ENCODE results near the gene TRIP12.

The TRIP12 gene

GRCh38 chr2:229774237-229774636 is 147.6 kb downstream of the TRIP12 start:
- no peak for DNase-seq
- Histone ChIP-seq H3F3A (ENCODE audit: insufficient read depth, low read length) (peaks cover 4% of the 10 kb centered on the region; the same call in 1 of the 2 replicates), H4K20me1 (ENCODE audit: insufficient read depth, low read length) (no peaks in the 10 kb centered on the region), H3K36me3 (replicated peaks; ENCODE audit: insufficient read depth, low read length) (peaks cover 4% of the 10 kb centered on the region; the same call in 1 of the 2 replicates), H3K4me1 (ENCODE audit: low read length) (peaks cover 18% of the 10 kb centered on the region), H3K9me2 (replicated peaks; ENCODE audit: insufficient read depth, low read length) (no peaks in the 10 kb centered on the region), H3K9me3 (replicated peaks; ENCODE audit: insufficient read depth, low read length) (no peaks in the 10 kb centered on the region), H3K79me2 (ENCODE audit: low read length) (no peaks in the 10 kb centered on the region), H3K4me2 (ENCODE audit: low read depth, low read length) (no peak overlapping the region), H3K4me3 (ENCODE audit: low read length) (no peak overlapping the region), H3K9ac (ENCODE audit: low read length) (no peak overlapping the region), H2AFZ (ENCODE audit: low read length) (no peak overlapping the region), H3K27ac (ENCODE audit: low read length) (no peak overlapping the region), H3K27me3 (replicated peaks; ENCODE audit: insufficient read depth, low read length) (no peaks in the 10 kb centered on the region)
- TF ChIP-seq CTCF (IDR thresholded peaks at IDR 0.05; ENCODE audit: low read length): no peak
- no peak for TF ChIP-seq EZH2 (optimal IDR thresholded peaks at IDR 0.05; ENCODE audit: low read depth, low read length)

- Histone ChIP-seq H3K4me2 (ENCODE audit: low read depth, low read length) (no peak overlapping the region), H2AFZ (ENCODE audit: low read length) (no peak overlapping the region), H3K27ac (ENCODE audit: low read length) (no peak overlapping the region), H3K4me1 (ENCODE audit: low read length) (no peaks in the 10 kb centered on the region), H3F3A (ENCODE audit: insufficient read depth, low read length) (no peaks in the 10 kb centered on the region), H3K4me3 (ENCODE audit: low read length) (no peak overlapping the region), H3K27me3 (replicated peaks; ENCODE audit: insufficient read depth, low read length) (no peaks in the 10 kb centered on the region), H3K79me2 (ENCODE audit: low read length) (no peaks in the 10 kb centered on the region), H3K9ac (ENCODE audit: low read length) (no peak overlapping the region), H4K20me1 (ENCODE audit: insufficient read depth, low read length) (no peaks in the 10 kb centered on the region), H3K9me2 (replicated peaks; ENCODE audit: insufficient read depth, low read length) (no peaks in the 10 kb centered on the region), H3K9me3 (replicated peaks; ENCODE audit: insufficient read depth, low read length) (no peaks in the 10 kb centered on the region), H3K36me3 (replicated peaks; ENCODE audit: insufficient read depth, low read length) (no peaks in the 10 kb centered on the region; the same call in 1 of the 2 replicates)
- no peak for DNase-seq
- TF ChIP-seq CTCF (IDR thresholded peaks at IDR 0.05; ENCODE audit: low read length): no peak
- no peak for TF ChIP-seq EZH2phosphoT487 (IDR thresholded peaks at IDR 0.05; ENCODE audit: low read length)
- no peak for TF ChIP-seq EZH2 (optimal IDR thresholded peaks at IDR 0.05; ENCODE audit: low read depth, low read length)
Observed at GRCh38 chr2:229768235-229768634, 153.6 kb downstream of the TRIP12 start.

GRCh38 chr2:229765721-229766120 is 156.1 kb downstream of the TRIP12 start:
- Histone ChIP-seq H3K79me2 (ENCODE audit: low read length) (no peaks in the 10 kb centered on the region), H2AFZ (ENCODE audit: low read length) (no peak overlapping the region), H3K27ac (ENCODE audit: low read length) (no peak overlapping the region), H3F3A (ENCODE audit: insufficient read depth, low read length) (no peaks in the 10 kb centered on the region), H3K4me1 (ENCODE audit: low read length) (no peaks in the 10 kb centered on the region), H3K36me3 (replicated peaks; ENCODE audit: insufficient read depth, low read length) (no peaks in the 10 kb centered on the region; the same call in 1 of the 2 replicates), H3K9ac (ENCODE audit: low read length) (no peak overlapping the region), H3K4me3 (ENCODE audit: low read length) (no peak overlapping the region), H3K27me3 (replicated peaks; ENCODE audit: insufficient read depth, low read length) (no peaks in the 10 kb centered on the region), H3K9me3 (replicated peaks; ENCODE audit: insufficient read depth, low read length) (no peaks in the 10 kb centered on the region), H4K20me1 (ENCODE audit: insufficient read depth, low read length) (no peaks in the 10 kb centered on the region), H3K4me2 (ENCODE audit: low read depth, low read length) (no peak overlapping the region), H3K9me2 (replicated peaks; ENCODE audit: insufficient read depth, low read length) (no peaks in the 10 kb centered on the region)
- DNase-seq: no peak
- TF ChIP-seq EZH2phosphoT487 (IDR thresholded peaks at IDR 0.05; ENCODE audit: low read length) (no peak), EZH2 (optimal IDR thresholded peaks at IDR 0.05; ENCODE audit: low read depth, low read length) (no peak), CTCF (IDR thresholded peaks at IDR 0.05; ENCODE audit: low read length) (no peak)

Measured in MM.1S (cell line).